SK-N-SH (cell line): ENCODE measurements around the gene CLEC18A.
"Not testable (repeated sequence)": the region's sequence is repeated elsewhere in the genome, so short reads cannot be mapped to it uniquely, and the experiment has no call there.

Source experiments
- CTCF ChIP-seq: fragments of 200-600 bp; sonication (generic); IDR thresholded peaks from 2 replicates; pipeline ENCODE4 v1.6.1; 2017; ENCODE audit warnings: antibody characterized with exemption, mild to moderate bottlenecking, moderate library complexity
- RCOR1 ChIP-seq: fragments of 150-350 bp; IDR thresholded peaks from 2 replicates; pipeline ENCODE4 v1.6.1; 2017; ENCODE audit warnings: antibody characterized with exemption, low read length

- not testable (repeated sequence) for TF ChIP-seq RCOR1, CTCF
Measured at GRCh38 chr16:69968125-69968524, 17.0 kb downstream of the CLEC18A start.
